A673 (cell line): ENCODE data around the gene KCNQ1. TPM values are rescaled to one million over a fixed set of nuclear protein-coding genes. Genes with fewer than 3 reads are reported as not detected.

Experiments used
- BruUV-seq: library from RNA; stranded (reverse); fragments of 400-500 nt; replicated peaks from 2 replicates; lab custom pipeline; 2021; lab: Mats Ljungman, UMichigan
- CTCF ChIA-PET: fragments of 300-600 bp; sonication (Branson Sonifier 250); formaldehyde crosslinking; loops from one replicate; lab custom pipeline; 2022; ENCODE audit warnings: antibody characterized with exemption; lab: Charles Lee
- POLR2A ChIA-PET: fragments of 300-600 bp; sonication (Branson Sonifier 250); formaldehyde crosslinking; loops from one replicate; lab custom pipeline; 2022; ENCODE audit warnings: antibody characterized with exemption; ENCODE audit not compliant: low non-redundant PET; lab: Charles Lee
- DNase-seq: peaks from one replicate; pipeline ENCODE4 v3.0.0-alpha.2; 2015; ENCODE audit warnings: low spot score
- H3K27ac ChIP-seq: fragments of 200-600 bp; sonication (generic); 2 replicates; pipeline ENCODE4 v1.5.1; 2016; ENCODE audit warnings: mixed run types, low read depth, mild to moderate bottlenecking, mixed read lengths, antibody characterized with exemption, low read length; ENCODE audit not compliant: poor library complexity, severe bottlenecking
- H3K27me3 ChIP-seq: fragments of 200-600 bp; sonication (generic); replicated peaks from 2 replicates; pipeline ENCODE4 v1.6.1; 2017; ENCODE audit warnings: mixed run types, low read depth, mild to moderate bottlenecking, mixed read lengths, antibody characterized with exemption, low read length; ENCODE audit not compliant: insufficient read depth, poor library complexity
- H3K36me3 ChIP-seq: fragments of 200-600 bp; sonication (generic); 2 replicates; pipeline ENCODE4 v1.6.1; 2016; ENCODE audit warnings: mixed run types, mild to moderate bottlenecking, mixed read lengths, antibody characterized with exemption, low read length; ENCODE audit not compliant: insufficient read depth, poor library complexity, severe bottlenecking
- H3K4me1 ChIP-seq: fragments of 200-600 bp; sonication (generic); 2 replicates; pipeline ENCODE4 v1.6.1; 2017; ENCODE audit warnings: mixed run types, mild to moderate bottlenecking, mixed read lengths, antibody characterized with exemption, low read length; ENCODE audit not compliant: insufficient read depth, poor library complexity, severe bottlenecking
- H3K4me3 ChIP-seq: fragments of 200-600 bp; sonication (generic); 2 replicates; pipeline ENCODE4 v1.5.1; 2016; ENCODE audit warnings: low read depth, mixed run types, mild to moderate bottlenecking, mixed read lengths, low read length; ENCODE audit not compliant: poor library complexity, severe bottlenecking
- H3K9me3 ChIP-seq: fragments of 200-600 bp; sonication (generic); 2 replicates; pipeline ENCODE4 v1.6.1; 2016; ENCODE audit warnings: mixed run types, low read depth, mild to moderate bottlenecking, mixed read lengths, antibody characterized with exemption, low read length; ENCODE audit not compliant: poor library complexity, severe bottlenecking
- CTCF ChIP-seq: fragments of 300-800, 200-600 bp; sonication (generic); conservative IDR thresholded peaks from 2 replicates; pipeline ENCODE4 v1.5.1; 2017; ENCODE audit warnings: low read depth, mild to moderate bottlenecking, antibody characterized with exemption, low read length, moderate library complexity, mixed read lengths
- EZH2 ChIP-seq: fragments of 200-600 bp; sonication (generic); IDR thresholded peaks from 2 replicates; pipeline ENCODE4 v1.6.1; 2017; ENCODE audit warnings: borderline replicate concordance, low read depth, mild to moderate bottlenecking, mixed read lengths, antibody characterized with exemption, low read length; ENCODE audit not compliant: poor library complexity, severe bottlenecking
- intact Hi-C: fragments of 100-400 bp; cut with micrococcal nuclease; formaldehyde crosslinking; loops from one replicate; pipeline ENCODE4 v1.10.0; 2022; ENCODE audit not compliant: unreplicated experiment
- total RNA-seq: library from RNA; stranded (reverse); gene quantifications from 2 replicates; pipeline ENCODE4 v1.2.3, GENCODE V29; 2021

The KCNQ1 gene
- total RNA-seq, 1 experiment from 2014 or later = not detected

DNA sequence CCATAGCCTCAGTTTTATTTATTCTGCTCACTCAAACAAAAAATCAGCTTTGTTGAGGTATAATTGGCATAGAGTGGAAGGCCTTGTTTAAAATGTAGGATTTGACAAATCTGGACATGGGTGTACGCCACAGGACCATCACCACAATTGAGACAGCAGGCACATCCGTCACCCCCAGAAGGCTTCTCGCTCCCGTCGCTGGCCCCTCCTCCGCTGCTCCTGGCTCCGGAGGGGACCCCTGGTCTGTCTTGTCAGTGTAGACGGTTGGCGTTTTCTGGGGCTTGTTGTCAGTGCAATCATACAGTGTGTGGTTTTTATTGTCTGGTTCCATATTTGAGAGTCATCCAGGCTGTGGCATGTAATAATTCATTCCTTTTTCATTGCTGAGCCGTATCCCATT is 97.6 kb downstream of the KCNQ1 start:
- Histone ChIP-seq H3K36me3 (no peaks in the 10 kb centered on the region), H3K4me3 (no peak overlapping the region), H3K4me1 (no peaks in the 10 kb centered on the region), H3K9me3 (no peaks in the 10 kb centered on the region), H3K27me3 (no peaks in the 10 kb centered on the region), H3K27ac (no peak overlapping the region)
- CTCF ChIA-PET = no interaction called here
- no peak for DNase-seq
- POLR2A ChIA-PET = no interaction called here
- TF ChIP-seq CTCF (no peak), EZH2 (no peak)
- no TSS peak for BruUV-seq
- intact Hi-C loops = no loop called here

DNA sequence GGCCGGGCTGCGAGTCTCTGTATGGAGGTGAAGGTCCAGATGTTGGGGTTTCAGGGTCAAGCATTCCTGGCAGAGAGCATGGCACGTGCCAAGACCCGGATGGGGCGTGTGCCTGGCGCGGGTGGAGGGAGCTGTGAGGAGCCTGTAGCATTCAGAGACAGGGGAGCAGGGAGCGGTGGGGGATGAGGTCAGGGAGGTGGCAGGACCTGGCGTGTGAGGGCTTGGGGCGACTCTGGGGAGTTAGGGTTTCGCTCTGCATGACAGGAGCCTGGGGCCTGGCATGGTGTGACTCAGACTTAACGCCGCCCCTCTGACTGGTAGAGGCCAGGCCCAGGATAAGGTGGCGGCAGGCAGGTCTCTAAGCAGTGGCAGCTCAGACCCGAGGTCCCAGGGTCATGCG is 103.0 kb downstream of the KCNQ1 start:
- CTCF ChIA-PET = no interaction called here
- intact Hi-C loops = no loop called here
- no peak overlapping the region for H3K4me3 ChIP-seq
- no peak for DNase-seq
- no peaks in the 10 kb centered on the region for H3K9me3 ChIP-seq
- H3K4me1 ChIP-seq = no peaks in the 10 kb centered on the region
- no peaks in the 10 kb centered on the region for H3K36me3 ChIP-seq
- POLR2A ChIA-PET = no interaction called here
- BruUV-seq = no TSS peak
- no peak overlapping the region for H3K27ac ChIP-seq
- H3K27me3 ChIP-seq = no peaks in the 10 kb centered on the region
- TF ChIP-seq CTCF = no peak
- TF ChIP-seq EZH2 = no peak

GRCh38 chr11:2548596-2548995 is 103.8 kb downstream of the KCNQ1 start:
- CTCF ChIA-PET = no interaction called here
- no peaks in the 10 kb centered on the region for H3K36me3 ChIP-seq

More at GRCh38 chr11:2548596-2548995, 103.8 kb downstream of the KCNQ1 start:
- TF ChIP-seq EZH2 (no peak), CTCF (no peak)
- no peak for DNase-seq
- no peak overlapping the region for H3K4me3 ChIP-seq
- H3K27ac ChIP-seq = no peak overlapping the region
- POLR2A ChIA-PET = no interaction called here
- BruUV-seq = no TSS peak
- H3K9me3 ChIP-seq = no peaks in the 10 kb centered on the region
- no peaks in the 10 kb centered on the region for H3K27me3 ChIP-seq
- no peaks in the 10 kb centered on the region for H3K4me1 ChIP-seq
- intact Hi-C loops = no loop called here
